HG03558 (cell line): ENCODE data around the gene RBPJL.

ENCODE experiments used
- ATAC-seq: cut with Tn5 transposase; IDR thresholded peaks from one replicate; pipeline ENCODE4 v1.9.1; 2021; ENCODE audit warnings: moderate number of reproducible peaks; ENCODE audit not compliant: unreplicated experiment; ENCODE audit errors: extremely low read depth

RBPJL gene

DNA sequence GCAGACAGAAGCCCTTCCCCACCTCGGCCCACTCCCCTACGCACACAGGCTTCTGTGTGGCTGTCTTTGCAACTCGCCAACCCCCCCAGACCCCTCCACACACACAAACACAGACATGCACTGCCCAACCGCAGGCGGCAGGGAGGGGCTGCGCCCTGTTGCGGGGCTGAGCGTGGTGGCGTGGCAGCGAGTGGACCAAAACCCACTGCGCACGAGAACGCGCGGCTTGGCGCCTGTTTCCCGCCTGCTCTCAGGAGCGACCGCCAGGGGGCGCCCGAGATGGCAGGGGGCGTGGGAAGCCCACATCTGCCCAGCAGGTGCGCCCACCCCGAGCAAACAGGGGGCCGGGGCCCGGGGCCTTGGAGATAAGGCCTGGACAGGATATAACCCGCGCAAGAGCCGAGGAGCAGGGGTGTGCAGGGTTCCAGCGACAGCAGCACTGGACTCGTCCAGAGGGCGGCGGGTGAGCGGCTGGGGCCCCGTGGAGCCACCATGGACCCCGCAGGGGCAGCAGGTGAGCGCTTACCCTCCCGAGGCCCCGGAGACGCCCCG, at the start of gene RBPJL:
Gene RBPJL (plus strand): TSS at position 410 of the 552 bp plus-strand sequence. CDS start 83 bp downstream, at position 493.
- ATAC-seq = no peak

DNA sequence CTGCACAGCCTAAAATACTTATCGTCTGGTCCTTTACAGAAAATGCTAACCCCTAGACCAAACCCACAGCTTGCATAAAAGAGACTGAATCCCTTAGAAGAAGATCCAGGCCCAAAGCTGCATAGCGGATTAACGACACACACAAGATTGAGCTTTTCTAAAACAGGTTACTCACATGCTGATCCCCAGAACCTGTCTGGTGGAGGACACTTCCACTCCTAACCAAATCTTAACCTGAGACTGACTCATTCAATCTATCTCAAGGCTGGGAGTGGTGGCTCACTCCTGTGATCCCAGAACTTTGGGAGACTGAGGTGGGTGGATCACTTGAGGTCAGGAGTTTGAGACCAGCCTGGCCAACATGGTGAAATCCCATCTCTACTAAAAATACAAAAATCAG, 49.5 kb upstream of the RBPJL start:
- no peak for ATAC-seq

GRCh38 chr20:45257711-45258110, 48.9 kb upstream of the RBPJL start:
- ATAC-seq = no peak

- ATAC-seq = no peak
Observed at GRCh38 chr20:45258259-45258658, 48.4 kb upstream of the RBPJL start.

GRCh38 chr20:45258664-45259063, 48.0 kb upstream of the RBPJL start:
- no peak for ATAC-seq

DNA sequence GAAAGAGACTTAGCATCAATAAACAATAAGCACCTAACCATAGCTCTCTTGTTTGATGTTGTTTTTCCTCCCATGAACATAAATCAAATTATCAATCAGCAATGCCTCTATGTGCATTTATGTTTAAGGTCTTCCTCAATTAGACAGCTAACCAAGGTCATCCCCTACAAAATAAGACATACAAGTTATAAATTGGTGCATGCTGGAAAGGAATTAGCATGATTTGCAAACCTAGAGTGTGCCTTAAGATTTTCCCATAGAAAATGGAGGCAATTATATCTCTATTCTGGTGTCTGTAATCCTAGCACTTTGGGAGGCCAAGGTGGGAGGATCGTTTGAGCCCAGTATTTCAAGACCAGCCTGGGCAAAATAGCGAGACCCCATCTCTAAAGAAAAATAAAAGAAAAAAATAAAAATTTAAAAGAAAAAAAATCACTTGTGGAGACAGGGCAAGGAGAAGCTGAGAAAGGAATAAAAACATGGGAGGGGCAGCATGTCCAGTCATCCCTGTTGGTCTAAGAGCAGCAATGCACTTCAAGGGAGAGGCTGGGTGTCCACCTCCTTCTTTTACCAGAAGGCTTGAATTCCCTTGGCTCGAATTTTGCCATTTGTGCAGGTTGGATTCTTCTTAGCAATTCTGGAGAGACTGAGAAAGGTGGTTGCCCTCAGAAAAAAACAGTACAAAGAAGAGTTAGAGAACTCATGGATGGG, 42.9 kb upstream of the RBPJL start:
- no peak for ATAC-seq

- ATAC-seq = no peak
Observed at GRCh38 chr20:45266977-45267376, 39.7 kb upstream of the RBPJL start.

DNA sequence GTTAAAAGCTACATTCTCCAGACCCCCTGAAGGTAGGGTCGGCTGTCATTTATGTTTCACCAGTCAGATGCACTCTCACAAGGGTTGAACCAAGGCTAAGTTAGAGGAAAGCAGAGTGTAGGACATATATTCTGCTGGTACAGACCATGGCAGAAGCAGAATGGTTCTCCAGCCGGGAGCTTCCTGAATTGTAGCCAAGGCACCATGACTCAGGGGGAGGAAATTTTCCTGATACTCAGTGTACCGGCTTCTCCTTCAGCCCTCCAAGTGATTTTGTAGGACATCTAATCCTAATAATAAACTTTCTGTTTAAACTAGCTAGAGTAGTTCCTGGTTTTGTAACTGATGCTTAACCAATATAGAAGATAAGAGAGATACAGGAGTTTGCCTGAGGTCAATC, 38.1 kb upstream of the RBPJL start:
- ATAC-seq = no peak

DNA sequence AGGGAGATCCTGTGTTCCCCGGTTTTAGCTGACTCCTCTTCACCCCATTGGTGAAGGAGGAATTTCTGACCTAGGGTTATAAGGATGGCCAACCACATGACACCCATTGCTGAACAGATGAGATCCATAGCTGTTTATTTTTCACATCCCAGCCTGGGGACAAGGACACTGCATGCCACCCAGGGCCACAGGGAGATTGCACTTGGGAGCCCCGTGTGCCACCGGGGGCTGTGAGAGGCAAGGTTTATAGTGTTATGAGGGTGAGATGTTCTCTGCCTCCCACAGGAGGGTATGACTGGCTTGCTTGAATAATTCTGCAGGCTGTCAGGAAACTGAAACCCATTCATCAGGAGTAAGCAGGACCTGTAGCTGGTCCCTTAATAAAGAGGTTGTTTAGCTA, 37.6 kb upstream of the RBPJL start:
- ATAC-seq = no peak

DNA sequence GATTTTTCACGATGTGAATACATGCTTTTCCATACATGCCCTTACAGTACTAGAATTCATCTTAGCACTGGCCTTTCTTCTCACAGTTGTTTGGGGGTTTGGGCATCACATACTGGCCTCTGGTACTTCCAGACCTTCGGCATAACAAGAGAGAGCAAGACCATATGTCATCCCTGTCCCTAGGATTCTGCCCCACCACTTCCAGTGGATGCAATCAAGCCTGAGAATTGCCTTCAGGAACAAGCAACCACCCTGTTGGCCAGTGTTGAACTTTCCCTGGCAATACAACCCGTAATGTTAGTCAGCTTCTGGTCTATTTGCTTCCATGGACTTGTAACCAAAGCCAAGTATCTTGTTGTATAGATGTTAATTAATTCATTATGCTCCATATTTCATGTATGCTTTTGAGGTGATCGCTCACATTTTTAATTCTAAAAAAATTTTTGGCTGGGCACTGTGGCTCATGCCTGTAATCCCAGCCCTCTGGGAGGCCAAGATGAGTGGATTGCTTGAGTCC, 36.8 kb upstream of the RBPJL start:
- no peak for ATAC-seq

DNA sequence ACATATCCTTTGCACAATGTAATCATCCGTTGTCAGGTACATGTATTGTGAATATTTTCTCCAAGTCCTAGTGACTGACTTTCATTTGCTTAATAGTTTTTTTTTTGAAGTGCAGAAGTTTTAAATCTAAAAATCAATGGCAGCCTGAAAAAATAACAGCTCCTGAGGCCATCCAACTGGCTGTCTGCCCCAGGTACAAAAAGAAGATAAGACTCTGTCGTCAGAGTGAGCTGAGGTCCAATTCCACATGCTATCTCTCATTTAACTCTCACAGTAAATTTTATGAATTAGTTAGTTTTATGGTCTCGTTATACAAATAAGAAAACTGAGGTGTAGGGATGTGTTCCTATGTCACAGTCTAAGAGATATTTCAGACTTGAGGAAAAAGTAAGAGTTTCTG, 31.3 kb upstream of the RBPJL start:
- no peak for ATAC-seq

DNA sequence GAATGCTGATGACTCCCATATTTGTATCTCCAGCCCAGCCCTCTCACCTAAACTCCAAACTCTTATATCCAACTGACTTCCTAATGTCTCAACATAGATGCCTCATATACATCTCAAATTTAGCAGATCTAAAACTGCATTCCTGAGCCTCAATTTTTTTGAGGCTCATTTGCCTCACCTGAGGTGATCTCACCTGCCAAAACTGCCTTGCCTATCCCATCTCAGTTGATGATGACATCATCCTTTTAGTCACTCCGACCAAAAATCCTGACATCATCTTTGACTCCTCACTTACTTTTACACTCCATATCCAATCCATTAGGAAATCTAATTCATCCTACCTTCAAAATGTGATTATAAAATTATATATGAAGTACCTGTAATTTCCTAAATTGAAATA, 26.6 kb upstream of the RBPJL start:
- no peak for ATAC-seq

GRCh38 chr20:45282700-45283550, 23.7 kb upstream of the RBPJL start:
- no peak for ATAC-seq

DNA sequence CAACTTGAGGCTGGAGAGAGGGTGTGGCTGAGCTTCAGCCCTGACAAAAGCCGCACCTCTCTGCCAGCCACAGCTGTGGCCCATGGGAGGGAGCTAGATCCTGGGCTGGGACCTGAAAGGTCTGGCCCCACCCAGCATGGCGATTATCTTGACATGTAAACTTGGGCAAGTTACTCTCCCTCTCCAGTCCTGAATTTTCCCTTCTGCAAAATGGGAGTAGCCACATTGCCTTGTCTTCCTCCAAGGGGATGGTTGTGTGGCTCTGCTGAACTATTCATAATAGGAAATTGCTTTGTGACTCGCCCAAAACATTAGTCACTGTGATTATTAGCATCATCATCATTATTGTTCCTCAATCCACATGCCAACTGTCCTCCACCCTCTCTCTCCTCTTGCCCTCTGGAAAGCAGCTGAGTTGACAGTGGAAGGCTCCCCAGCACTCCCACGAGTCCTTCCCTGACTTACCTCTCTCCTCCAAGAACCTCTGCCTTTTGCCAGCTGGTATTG, 23.0 kb upstream of the RBPJL start:
- no peak for ATAC-seq

- no peak for ATAC-seq
Observed at GRCh38 chr20:45288376-45288775, 18.3 kb upstream of the RBPJL start.

DNA sequence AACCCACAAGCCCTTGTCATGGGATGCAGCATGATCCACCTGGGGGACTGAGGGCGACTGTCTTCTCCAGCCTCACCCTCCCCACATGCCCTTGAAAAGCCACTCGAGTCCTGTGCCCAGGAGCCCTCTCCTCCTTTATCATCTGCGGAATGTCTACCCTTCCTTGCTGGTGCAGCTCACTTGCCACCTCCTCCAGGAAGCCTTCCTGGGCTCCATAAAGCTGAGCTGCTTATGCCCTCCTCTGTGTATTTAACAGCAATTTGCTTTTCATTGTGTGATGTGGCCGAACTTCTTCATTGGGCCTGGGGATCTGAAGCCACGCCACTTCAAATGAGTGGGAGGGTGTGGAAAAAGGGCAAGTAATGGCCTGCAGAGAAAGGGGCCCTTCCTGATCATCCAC, 17.8 kb upstream of the RBPJL start:
- no peak for ATAC-seq

DNA sequence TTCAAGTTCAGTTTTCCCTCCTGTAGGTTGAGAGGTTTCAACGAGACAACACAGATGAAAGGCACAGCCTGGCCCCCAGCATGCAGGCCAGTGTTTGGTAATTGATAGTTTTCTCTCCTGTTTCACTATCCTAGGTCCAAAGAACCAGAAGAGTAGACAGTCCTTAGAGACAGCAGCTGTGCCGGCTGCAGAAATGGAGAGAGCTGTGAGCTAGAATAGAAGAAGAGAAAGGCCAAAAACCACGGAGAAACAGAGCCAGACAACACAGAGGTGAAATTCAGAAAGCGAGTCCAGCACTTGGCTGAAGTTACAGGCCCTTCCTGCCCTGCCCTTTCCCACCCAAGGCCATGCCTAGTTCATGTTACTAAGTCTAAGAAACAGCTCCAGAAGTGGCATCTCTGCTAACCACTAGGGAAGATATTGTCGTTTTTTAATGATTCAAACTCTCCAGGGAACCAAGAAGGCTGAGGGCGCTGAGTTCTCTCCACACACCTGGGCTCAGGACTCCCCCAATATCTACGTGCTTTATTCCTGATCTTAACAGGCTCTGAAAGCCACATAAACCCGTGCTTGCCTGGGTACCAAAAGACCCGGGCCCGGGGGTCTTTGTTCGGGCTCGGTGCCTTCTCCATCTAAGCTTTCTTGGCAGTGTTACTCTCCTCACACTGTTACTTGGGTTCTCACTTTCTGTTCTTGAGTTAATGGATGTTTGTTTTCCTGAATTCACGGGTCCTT, 16.5 kb upstream of the RBPJL start:
- ATAC-seq = no peak

DNA sequence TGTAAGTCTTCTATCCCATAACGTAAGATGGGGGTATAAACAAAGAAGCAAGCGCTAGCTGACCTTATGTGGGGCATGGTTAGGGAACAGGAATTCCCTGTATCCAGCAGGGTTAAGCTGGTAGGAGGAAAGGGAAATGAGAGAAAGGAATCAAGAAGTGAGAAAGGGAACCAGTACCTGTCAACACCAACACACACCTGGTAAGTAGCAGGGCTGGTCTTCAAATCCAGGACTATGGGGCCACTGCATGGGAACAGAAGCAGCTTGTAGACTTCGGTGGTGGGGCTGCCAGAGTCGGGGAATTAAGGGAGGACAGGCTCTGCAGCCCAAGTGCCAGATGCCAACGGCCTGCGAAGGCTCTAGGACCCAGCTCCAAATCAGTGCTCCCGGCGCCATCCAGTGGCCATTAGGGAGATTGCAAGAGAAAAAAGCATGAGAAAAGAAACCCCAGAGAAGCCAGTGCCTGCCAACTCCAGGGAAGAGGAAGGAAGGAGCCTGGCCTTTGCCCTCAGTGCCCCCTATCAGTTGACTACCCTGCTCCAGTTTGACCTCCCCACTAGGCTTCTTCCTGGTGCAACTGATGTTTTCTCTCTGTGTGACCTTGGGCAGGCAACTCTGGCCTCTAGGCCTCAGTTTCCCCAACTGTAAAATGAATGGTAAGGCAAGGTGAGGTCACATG, 15.8 kb upstream of the RBPJL start:
- no peak for ATAC-seq

- no peak for ATAC-seq
Observed at GRCh38 chr20:45291526-45291925, 15.1 kb upstream of the RBPJL start.

DNA sequence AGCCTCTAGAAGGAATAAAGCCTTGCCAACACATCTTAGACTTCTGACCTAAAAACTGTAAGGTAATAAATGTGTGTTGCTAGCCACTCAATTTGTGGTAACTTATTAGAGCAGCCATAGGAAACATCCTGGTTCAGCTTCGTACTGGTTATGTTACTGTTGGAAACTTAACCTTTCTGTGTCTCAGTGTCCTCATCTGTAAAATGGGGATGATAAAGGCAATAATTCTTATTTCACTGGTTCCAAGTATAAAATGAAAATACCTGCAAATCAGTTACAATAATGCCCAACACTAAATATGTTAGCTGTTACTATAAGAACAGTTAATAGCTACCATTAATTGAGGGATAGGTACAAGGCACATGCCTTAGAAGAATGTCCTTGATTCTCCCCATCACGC, 14.3 kb upstream of the RBPJL start:
- ATAC-seq = no peak
